Kidney (tissue), 14 donors: ENCODE measurements around the gene ACOT9. TPM values are rescaled to one million over a fixed set of nuclear protein-coding genes. Genes with fewer than 3 reads are reported as not detected.

ENCODE experiments used
- DNase-seq, 5 donors: peaks; one replicate each; pipeline ENCODE4 v3.0.0-alpha.2; 2013 to 2020
- FAIRE-seq: peaks from 2 replicates; lab custom pipeline; 2012; peaks lifted over from hg19 to GRCh38; lab: Jason Lieb, UNC
- H3K27ac ChIP-seq, 2 donors: one replicate each; pipeline ENCODE4 v1.7.0; 2013; ENCODE audit warnings: low read depth in 2 of 2, low read length in 2 of 2, inconsistent platforms in 1 of 2
- H3K27me3 ChIP-seq: one replicate; pipeline ENCODE4 v1.7.1; 2013; ENCODE audit warnings: low read length, inconsistent platforms; ENCODE audit not compliant: control insufficient read depth, insufficient read depth
- H3K36me3 ChIP-seq, 3 donors: one replicate each; pipeline versions ENCODE4 v1.7.0 to v1.7.1; 2013; ENCODE audit warnings: low read length in 3 of 3, control low read depth in 1 of 3, inconsistent platforms in 1 of 3; ENCODE audit not compliant: insufficient read depth in 3 of 3, control insufficient read depth in 2 of 3
- H3K4me1 ChIP-seq, 3 donors: one replicate each; pipeline versions ENCODE4 v1.7.0 to v1.7.1; 2013; ENCODE audit warnings: low read length in 3 of 3, inconsistent platforms in 1 of 3, low read depth in 1 of 3; ENCODE audit not compliant: control insufficient read depth in 2 of 3, insufficient read depth in 2 of 3
- H3K4me3 ChIP-seq, 3 donors: one replicate each; pipeline versions ENCODE4 v1.7.0 to v1.8.1; 2013; ENCODE audit warnings: low read length in 3 of 3, control low read depth in 1 of 3, inconsistent platforms in 1 of 3
- H3K9ac ChIP-seq, 3 donors: one replicate each; pipeline versions ENCODE4 v1.7.0 to v1.7.1; 2013; ENCODE audit warnings: low read length in 3 of 3, control low read depth in 1 of 3, inconsistent platforms in 1 of 3
- H3K9me3 ChIP-seq, 3 donors: one replicate each; pipeline versions ENCODE4 v1.7.0 to v1.7.1; 2013; ENCODE audit warnings: low read length in 3 of 3, control low read depth in 1 of 3, inconsistent platforms in 1 of 3; ENCODE audit not compliant: control insufficient read depth in 2 of 3, insufficient read depth in 1 of 3
- CTCF ChIP-seq: IDR thresholded peaks from 3 replicates; pipeline ENCODE4 v1.5.1; 2012; ENCODE audit warnings: mild to moderate bottlenecking, moderate library complexity, borderline replicate concordance; ENCODE audit not compliant: insufficient read depth; ENCODE audit errors: extremely low read depth
- intact Hi-C: fragments of 100-400 bp; cut with DNase I; formaldehyde crosslinking; loops from one replicate; pipeline ENCODE4 v1.11.1; 2022
- polyA plus RNA-seq: library from polyadenylated mRNA; stranded (reverse); fragments of 350-450 nt; fragmentation: Illumina TruSeq; extraction: RNeasy Lipid Tissue Mini Kit (QIAGEN cat#74804); gene quantifications from one replicate; pipeline ENCODE4 v1.2.3, GENCODE V29; 2014; ENCODE audit warnings: low read depth, low replicate concordance; ENCODE audit not compliant: insufficient read depth
- total RNA-seq: library from RNA; stranded (reverse); fragmentation: NEBNext Ultra II Directional; extraction: Animal tissue kit (Norgen Biotek cat#: 25700); gene quantifications from one replicate; pipeline ENCODE4 v1.2.1, GENCODE V29; 2021
- donor health status: control.
- donor health status: control.
- donor health status: control.
- donor health status: control.
- donor health status: control.
- donor health status: DM: yes; HTN: yes; CAD: no.
- donor health status: Normal renal cell carcinoma (clear cell type).

The ACOT9 gene
- total and polyA plus RNA-seq, 2 donors from 2014 or later, result 24.9 to 42.7 TPM

DNA sequence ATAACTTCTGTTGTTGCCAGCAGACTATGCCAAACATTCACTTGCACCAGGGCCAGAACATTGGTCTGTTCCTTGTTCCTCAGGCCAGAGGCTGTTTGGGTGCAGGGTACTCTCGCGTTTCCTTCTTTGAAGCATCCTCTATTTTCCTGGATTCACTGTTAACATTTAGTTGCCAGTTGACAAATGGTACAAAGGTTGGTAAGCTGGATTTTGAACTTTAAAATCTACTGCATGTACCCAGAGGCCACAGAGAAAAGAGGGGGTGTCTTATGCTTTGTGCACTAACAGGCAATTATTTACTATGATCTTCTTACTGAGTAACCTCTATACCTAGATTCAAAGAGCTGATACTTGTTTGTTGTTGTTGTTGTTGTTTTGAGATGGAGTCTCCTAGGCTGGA is 27.1 kb upstream of the ACOT9 start:
- Histone ChIP-seq H3K36me3 (no peaks in the 10 kb centered on the region), H3K9me3 (no peaks in the 10 kb centered on the region), H3K4me3 (no peak overlapping the region), H3K27me3 (no peaks in the 10 kb centered on the region), H3K27ac (no peak overlapping the region), H3K4me1 (peaks cover 0 to 4% (median 0%) of the 10 kb centered on the region in 3 donors), H3K9ac (no peak overlapping the region)
- intact Hi-C loops, result no loop called here
- DNase-seq (no peak), FAIRE-seq (peak; percentile 13)
- TF ChIP-seq CTCF, result no peak

DNA sequence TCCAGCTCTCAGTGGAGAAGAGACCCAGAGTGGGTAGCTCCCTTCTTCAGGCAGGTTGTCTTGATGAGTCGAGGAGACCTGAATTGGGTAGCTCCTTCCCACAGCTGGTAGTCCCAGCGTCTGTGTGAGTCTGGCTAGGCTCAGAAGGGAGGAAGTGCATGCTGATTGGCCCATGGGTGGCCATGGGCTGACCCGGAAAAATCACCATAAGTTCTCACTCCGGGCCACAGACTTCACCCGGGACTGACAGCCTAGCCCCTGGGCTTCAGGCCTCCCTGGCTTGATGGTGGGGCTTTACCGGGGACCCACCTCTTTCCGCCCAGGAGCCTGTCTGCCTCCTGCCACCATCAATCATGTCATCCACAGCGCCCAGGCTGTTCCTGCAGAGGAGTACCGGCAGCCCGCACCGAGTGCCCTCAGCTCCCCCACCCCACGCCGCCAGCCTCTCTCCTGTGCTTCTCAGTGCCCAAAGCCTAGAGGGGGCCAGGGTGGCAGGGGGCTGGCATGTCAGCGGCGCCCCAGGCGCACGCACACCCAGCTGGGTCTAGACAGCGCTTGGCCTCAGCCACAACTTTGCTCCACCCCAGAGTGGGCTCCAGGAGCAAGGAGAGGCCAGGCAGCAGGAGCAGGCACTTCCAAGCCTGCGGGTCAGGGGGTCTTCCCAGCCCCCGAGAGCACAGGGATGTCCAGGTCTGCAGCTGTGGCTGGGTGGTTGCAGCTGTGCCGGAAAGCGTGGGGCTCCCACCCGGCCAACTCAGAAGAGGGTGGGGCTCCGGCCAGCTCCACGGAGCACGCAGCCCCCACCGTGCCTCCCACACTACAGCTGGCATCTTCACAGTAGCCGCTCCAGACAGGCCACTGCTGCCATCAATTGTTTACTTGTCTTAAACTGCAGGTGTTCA is 23.8 kb upstream of the ACOT9 start:
- no peaks in the 10 kb centered on the region for H3K36me3 ChIP-seq
- peak overlapping the region in 1 of 2 donors; percentile 11 for H3K27ac ChIP-seq
- no peaks in the 10 kb centered on the region for H3K9me3 ChIP-seq
- H3K4me1 ChIP-seq, result peaks cover 0 to 2% (median 0%) of the 10 kb centered on the region in 3 donors
- peak overlapping the region in 1 of 3 donors; percentile 44 for H3K4me3 ChIP-seq
- H3K27me3 ChIP-seq, result no peaks in the 10 kb centered on the region
- intact Hi-C loops, result no loop called here
- FAIRE-seq (no peak), DNase-seq (peak in 1 of 5 donors; percentile 38)
- H3K9ac ChIP-seq, result no peak overlapping the region
- no peak for TF ChIP-seq CTCF

- H3K36me3 ChIP-seq, result no peaks in the 10 kb centered on the region
- peaks cover 0 to 2% (median 0%) of the 10 kb centered on the region in 3 donors for H3K4me1 ChIP-seq
- no peak overlapping the region for H3K9ac ChIP-seq
- H3K4me3 ChIP-seq, result no peak overlapping the region
- intact Hi-C loops, result no loop called here
- no peak overlapping the region for H3K27ac ChIP-seq
- H3K27me3 ChIP-seq, result no peaks in the 10 kb centered on the region
- DNase-seq, result no peak
- no peak for TF ChIP-seq CTCF
- H3K9me3 ChIP-seq, result no peaks in the 10 kb centered on the region
- FAIRE-seq, result no peak
Observed at GRCh38 chrX:23765868-23766267, 22.8 kb upstream of the ACOT9 start.
